ENCODE data around the gene FBXL14. TPM values are rescaled to one million over a fixed set of nuclear protein-coding genes. Genes with fewer than 3 reads are reported as not detected.

FBXL14 gene
- total RNA-seq, 1 experiment from 2014 or later: 19.3 TPM

DNA sequence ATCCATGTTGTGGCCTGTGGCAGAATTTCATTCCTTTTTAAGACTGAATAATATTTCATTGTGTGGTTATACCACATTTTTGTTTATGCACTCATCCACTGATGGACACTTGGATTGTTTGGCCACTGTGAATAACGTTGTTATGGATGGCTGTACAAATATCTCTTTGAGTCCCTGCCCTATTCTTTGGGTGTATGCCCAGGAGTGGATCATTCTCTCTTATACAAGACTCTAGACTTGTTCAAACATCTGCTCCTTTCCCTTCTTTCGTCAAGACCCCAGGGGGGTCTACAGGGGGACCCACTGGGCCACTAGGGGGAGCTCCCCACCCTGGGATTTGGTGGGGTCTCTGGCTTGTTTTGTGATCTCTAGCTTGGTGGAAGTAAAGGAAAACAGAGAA is 77.4 kb downstream of the FBXL14 start:
- intact Hi-C loops (cut with micrococcal nuclease; ENCODE audit: unreplicated experiment): loop anchor here (5.0 kb wide), 1 partner anchor 60 kb away; no protein-coding TSS in a partner anchor

More for the DNA sequence above, 77.4 kb downstream of the FBXL14 start:
- Histone ChIP-seq H3K36me3 (ENCODE audit: insufficient read depth, low read length, poor library complexity, severe bottlenecking) (no peaks in the 10 kb centered on the region), H3K4me1 (ENCODE audit: insufficient read depth, low read length, poor library complexity, severe bottlenecking) (no peaks in the 10 kb centered on the region), H3K27ac (ENCODE audit: low read depth, low read length, poor library complexity, severe bottlenecking) (no peak overlapping the region), H3K27me3 (replicated peaks; ENCODE audit: insufficient read depth, low read depth, low read length, poor library complexity) (no peaks in the 10 kb centered on the region), H3K9me3 (ENCODE audit: low read depth, low read length, poor library complexity, severe bottlenecking) (peaks cover 3% of the 10 kb centered on the region), H3K4me3 (ENCODE audit: low read depth, low read length, poor library complexity, severe bottlenecking) (no peak overlapping the region)
- ChIA-PET POLR2A (ENCODE audit: low non-redundant PET) (no interaction called here), CTCF (interaction anchor here (0.7 to 1.0 kb wide), 4 partner anchors 16 to 399 kb away, joined by 3 to 5 read pairs (median 4); no protein-coding TSS in a partner anchor)
- no TSS peak for BruUV-seq (replicated peaks)
- no peak for TF ChIP-seq EZH2 (IDR thresholded peaks at IDR 0.05; ENCODE audit: borderline replicate concordance, low read depth, low read length, poor library complexity, severe bottlenecking)
- TF ChIP-seq, protein P1, sequence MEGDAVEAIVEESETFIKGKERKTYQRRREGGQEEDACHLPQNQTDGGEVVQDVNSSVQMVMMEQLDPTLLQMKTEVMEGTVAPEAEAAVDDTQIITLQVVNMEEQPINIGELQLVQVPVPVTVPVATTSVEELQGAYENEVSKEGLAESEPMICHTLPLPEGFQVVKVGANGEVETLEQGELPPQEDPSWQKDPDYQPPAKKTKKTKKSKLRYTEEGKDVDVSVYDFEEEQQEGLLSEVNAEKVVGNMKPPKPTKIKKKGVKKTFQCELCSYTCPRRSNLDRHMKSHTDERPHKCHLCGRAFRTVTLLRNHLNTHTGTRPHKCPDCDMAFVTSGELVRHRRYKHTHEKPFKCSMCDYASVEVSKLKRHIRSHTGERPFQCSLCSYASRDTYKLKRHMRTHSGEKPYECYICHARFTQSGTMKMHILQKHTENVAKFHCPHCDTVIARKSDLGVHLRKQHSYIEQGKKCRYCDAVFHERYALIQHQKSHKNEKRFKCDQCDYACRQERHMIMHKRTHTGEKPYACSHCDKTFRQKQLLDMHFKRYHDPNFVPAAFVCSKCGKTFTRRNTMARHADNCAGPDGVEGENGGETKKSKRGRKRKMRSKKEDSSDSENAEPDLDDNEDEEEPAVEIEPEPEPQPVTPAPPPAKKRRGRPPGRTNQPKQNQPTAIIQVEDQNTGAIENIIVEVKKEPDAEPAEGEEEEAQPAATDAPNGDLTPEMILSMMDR (conservative IDR thresholded peaks at IDR 0.05; ENCODE audit: low read depth, low read length): peak; percentile 85
- peak; percentile 62 for DNase-seq (ENCODE audit: low spot score)

Other genes with a start within 250 kb of the FBXL14 start
- 0.34 and 0.59 TPM in 2 replicates for gene WNT5B, start 34.6 kb upstream of the FBXL14 start, total RNA-seq (2021)
- 74.4 and 84.0 TPM in 2 replicates for gene ADIPOR2, start 96.5 kb upstream of the FBXL14 start, total RNA-seq (2021)
- gene LRTM2, start 226.0 kb upstream of the FBXL14 start, total RNA-seq (2021): not detected in 2 replicates